GM21619 (cell line): ENCODE data around the gene NAV2.

Experiments
- ATAC-seq: cut with Tn5 transposase; IDR thresholded peaks from one replicate; pipeline ENCODE4 v1.9.1; 2021; ENCODE audit not compliant: unreplicated experiment

The NAV2 gene

DNA sequence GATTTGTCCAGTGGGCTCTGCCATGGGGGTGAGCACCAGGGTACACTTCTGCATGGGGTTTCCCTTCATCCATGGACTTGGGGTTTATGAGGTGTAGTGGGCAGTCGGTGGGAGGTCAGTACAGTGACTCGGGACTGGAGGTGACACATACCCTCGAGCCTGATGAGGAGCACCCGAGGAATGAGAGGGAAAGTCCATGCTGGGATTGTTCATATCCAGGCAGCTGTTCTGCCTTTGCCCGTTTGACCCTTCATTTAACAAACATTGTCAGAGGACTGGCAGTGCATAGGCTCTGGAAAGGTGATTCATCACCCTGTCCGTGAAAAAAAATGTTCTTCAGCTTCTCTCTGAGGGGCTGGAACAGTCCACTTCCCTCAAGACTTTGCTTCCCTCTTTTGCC is 2.7 kb downstream of the NAV2 start:
- no peak for ATAC-seq

DNA sequence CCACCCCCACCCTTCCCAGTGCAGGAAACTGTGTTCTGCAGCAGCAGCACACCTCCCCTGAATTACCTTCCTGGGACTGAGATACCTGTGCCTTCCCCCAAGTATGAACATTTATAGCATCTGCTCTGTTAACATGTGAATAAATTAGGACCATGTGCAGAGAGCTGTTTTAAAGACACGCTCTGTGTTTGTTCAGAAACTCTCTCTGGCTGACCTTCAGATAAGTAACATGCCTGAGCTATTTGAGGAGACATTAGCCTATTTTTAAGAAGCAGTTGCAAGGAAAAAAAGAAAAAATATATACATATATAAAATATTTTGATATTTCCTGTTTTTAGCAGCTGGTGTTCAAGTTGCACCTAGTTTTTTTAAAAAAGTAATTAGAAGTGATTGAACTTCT is 5.4 kb downstream of the NAV2 start:
- ATAC-seq: no peak

DNA sequence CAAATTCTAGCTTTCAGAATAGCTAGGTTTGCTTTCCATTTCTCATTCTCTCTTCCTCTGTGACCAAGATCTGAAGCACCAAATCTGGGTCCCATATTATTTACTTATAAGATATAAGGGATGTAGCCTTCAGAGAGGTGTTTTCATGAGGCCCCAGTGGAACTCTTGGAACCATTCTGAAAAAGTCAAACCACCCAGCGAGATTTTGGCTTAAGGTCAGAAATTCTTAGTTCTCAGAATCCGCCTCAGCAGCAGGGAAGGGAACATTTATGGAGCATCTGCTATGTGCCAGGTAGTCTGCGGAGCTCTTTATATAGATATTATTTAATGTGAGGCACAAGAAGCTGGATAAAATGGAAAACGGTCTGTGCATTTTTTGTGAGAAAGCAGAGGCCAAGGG is 6.3 kb downstream of the NAV2 start:
- ATAC-seq: no peak

DNA sequence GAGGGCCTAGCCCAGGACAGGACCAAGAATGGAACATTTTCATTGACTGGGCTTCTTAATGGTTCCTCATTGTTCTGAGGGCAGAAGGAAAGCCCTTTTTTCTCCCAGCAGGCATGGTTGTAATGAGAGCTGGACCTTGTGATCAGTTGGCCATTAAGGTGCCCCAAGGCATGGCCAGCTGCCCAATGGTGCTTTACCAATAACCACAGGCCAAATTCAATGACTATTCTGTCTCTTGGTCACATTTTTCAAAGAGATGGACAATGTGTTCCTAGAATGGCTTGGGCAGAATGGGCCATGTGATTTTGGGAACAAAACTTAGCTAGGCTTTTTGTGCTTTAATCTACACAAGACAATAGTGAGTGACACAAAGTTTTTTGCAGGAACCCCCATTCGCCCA is 7.3 kb downstream of the NAV2 start:
- ATAC-seq: no peak

DNA sequence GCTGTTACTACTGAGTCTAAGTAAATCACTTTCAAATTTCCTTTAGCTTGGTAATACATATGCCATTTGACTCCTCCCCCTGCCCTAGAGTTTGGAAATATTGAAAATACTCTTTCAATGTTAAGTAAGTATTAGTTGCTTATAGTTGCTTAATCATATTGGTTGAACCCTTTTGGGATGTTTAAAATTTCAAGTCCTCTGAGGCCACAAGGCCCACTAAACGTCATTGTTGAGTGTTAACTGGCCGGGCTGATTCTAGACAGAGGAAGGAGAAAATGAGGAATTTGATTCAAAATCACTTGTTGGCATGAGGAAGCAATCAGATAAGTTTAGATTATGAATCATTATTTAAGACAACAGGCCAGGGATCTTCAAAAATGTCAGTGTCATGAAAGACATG is 8.5 kb downstream of the NAV2 start:
- ATAC-seq: no peak

DNA sequence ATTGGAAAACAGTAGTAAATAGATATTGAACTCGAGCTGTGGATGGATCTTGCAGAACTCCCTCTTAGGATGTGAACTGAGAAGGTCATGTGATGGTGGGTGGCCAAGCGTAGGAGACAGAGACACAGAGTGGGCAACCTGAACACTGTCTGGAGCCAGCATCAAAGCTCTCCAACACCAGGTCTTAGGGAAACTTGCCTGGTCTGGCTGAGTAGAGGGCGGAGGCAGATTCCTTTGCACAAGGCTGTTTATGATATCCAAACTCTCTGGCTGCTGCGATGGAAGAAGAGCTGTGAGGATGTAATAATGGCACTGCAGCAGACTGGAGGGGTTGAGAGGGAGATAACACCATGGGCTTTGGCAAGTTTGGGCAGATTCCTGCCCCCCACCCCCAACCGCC is 10.1 kb downstream of the NAV2 start:
- ATAC-seq: no peak

DNA sequence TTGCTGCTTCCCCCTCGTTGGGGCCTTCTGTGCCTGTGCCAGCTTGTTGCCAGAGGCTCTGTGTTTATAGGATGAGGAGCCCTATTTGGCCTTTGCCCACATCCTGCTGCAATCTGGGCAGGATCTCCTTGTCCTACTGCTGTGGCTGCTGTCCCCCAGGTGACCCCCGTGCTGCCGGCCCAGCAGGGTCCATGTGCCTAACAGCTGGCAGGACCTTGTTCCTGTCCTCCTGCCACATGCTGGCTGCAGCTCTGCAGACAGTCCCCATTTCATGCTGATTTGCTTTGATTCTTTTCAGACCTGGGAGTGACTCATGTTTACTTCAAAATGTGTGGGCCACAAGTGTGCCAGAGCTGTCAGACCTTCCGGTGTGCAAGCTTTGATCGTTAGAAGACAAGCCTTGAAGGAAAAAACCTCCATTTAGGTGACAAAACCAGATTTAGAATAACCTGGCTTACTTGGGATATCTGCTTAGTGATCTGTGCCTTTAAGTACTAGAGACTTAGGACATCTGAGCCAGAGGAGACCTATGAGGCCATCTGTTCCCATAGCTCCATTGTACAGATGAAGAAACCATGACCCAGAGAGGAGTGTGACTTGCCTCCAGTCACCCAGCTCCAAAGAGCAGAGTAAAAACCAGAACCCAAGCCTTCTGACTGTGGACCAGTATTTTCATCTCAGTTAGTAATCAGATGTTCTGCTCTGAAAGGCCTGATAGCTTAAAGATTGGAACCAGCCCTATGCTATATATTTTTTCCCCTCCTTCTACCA is 11.1 kb downstream of the NAV2 start:
- ATAC-seq: no peak

GRCh38 chr11:19724765-19725164 is 12.1 kb downstream of the NAV2 start:
- no peak for ATAC-seq

- ATAC-seq: no peak
These were observed 12.9 kb downstream of the NAV2 start for GRCh38 chr11:19725379-19726079.

- no peak for ATAC-seq
These were observed 14.6 kb downstream of the NAV2 start for GRCh38 chr11:19727246-19727645.

DNA sequence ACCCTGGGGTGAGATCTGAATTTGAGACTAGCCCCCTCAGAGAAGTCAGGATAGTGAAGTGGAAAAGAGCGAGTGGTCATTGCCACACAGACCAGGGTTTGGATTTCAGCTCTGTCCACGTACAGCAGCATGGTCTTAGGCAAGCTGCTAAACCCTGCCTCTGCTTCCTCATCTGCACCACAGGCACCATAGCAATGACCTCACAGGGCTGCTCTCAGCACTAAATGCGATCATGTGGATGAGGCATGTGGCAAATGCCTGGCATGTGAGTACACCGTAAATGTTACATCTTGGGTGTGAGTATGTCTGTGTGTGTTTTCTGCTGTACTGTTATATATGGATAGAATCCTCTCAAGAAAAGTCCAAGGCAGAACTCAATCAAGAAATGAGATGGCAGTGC is 15.8 kb downstream of the NAV2 start:
- no peak for ATAC-seq

- no peak for ATAC-seq
These were observed 16.5 kb downstream of the NAV2 start for GRCh38 chr11:19729141-19729540.

DNA sequence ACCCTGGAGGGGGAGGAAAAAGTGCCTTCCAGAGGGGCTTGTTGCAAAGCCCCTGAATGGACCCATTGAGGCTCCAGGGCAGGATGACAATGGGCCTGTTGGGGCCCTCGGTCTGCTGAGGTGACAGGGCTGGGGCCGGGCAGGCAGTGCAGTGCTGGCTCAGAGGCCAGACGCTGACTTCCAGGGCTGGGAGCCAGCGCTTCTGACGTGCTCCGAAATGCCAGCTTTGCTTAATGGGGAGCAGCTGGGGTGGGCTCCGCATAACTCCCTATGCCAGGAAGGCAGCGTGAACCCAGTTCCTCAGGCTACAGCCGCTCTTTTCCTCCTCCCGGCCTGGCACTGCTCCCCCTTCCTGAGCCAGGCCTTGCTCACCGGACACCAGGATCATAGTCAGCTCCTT is 17.7 kb downstream of the NAV2 start:
- no peak for ATAC-seq

- no peak for ATAC-seq
These were observed 21.5 kb downstream of the NAV2 start for GRCh38 chr11:19734171-19734570.

DNA sequence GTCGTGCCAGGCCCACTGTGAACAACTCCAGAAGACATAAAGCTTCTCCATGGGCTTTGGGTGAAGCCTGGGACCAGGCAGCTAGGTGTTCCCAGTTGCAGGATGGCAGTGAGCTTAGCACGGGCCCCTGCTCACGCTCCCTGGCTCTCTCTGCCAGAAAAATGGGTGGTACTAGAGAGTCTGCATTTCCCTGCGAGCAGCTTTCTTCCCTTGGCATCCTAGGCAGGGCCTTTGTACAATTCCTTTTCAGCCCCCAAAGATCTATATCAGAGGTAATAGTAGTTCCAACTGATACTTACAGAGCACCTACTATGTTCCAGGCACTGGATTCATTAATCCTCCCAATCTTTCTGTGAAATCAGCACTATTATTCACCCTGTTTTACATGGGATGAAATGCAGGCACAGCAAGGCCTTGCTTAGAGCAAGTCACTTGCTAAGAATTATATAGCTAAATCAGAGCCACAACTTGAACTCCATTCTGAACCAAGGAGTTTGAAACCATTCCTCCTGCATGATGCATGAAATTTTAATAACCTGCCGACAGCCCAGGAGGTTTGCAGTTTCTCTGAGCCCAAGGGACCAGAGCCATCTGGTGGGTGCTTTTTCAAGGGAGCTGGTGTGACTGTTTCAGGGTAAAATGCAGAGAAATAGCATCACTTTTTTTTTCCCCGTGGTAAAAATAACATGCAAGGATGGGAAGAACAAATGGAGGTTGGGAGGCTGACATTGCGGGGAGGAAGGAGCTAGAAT is 22.7 kb downstream of the NAV2 start:
- ATAC-seq: no peak

- no peak for ATAC-seq
These were observed 23.4 kb downstream of the NAV2 start for GRCh38 chr11:19735909-19736498.

- ATAC-seq: no peak
These were observed 24.2 kb downstream of the NAV2 start for GRCh38 chr11:19736831-19737230.

- ATAC-seq: no peak
These were observed 24.9 kb downstream of the NAV2 start for GRCh38 chr11:19737575-19737974.

DNA sequence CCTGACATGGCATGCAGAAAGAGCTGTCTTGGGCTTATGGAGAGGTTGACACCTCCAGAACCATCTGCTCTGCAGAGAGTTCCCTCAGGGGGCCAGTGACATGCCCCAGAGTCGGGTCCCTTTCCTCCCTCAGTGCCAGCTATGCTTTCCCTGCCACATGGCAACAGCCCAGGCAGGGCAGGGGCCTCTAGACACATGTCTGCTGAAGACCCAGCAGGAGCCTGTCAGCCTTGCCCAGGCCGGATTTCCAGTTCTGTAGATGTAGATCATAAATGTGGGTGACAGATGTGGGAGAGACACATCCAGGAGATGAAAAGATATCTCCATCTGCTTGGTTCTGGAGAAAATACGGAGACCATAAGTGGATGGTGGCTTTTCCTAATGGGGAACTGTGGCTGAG is 25.5 kb downstream of the NAV2 start:
- ATAC-seq: no peak

DNA sequence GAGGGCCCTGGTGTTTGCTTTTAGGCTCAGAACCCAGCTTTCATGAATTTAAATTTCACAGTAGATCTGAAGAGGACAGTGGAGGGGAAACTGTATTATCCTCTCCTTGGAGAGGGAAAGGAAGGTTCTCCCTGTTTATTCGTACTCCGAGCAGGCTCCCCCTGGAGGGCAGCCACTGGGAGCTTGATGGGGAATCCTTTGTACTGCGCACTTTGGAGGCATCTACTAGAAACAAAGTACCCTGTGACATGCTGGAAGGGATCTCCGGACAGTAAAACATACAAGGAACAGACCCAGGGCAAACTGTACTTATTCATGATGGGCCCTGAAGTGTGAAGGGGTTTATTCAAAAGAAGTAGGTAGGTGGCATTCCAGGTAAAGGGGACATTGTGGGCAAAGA is 27.2 kb downstream of the NAV2 start:
- no peak for ATAC-seq

GRCh38 chr11:19740586-19740985 is 27.9 kb downstream of the NAV2 start:
- ATAC-seq: no peak
